ENCODE data around the gene DGKI.

DNA sequence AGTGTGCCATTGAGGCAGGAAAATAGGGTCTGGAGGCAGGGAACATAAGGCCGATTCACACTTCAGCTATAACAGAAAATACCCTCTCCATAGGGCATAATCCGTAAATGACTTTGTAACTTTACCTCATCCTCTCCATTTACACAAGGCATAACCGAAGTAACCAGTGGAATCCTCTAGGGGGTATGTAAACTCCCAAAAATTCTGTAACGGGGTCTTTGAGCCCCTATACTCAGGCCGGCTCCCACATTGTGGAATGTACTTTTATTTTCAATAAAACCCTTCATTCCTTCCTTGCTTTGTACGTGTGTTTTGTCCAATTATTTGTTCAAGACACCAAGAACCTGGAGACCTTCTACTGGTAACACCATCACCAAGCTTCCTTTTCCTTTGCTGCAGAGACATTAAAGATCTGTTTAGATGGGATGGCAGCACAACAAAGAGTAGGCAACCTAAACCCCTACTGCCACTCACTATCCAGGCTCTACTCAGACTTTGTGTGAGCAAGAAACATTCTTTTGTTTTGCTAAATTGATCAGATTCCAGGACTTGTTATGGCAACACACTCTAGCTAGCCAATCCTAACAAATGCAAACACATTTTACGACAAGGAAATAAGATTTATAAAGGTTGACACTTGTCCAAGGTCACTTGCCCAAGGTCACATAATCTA is 99.3 kb downstream of the DGKI start:
- TF ChIP-seq, protein P1, sequence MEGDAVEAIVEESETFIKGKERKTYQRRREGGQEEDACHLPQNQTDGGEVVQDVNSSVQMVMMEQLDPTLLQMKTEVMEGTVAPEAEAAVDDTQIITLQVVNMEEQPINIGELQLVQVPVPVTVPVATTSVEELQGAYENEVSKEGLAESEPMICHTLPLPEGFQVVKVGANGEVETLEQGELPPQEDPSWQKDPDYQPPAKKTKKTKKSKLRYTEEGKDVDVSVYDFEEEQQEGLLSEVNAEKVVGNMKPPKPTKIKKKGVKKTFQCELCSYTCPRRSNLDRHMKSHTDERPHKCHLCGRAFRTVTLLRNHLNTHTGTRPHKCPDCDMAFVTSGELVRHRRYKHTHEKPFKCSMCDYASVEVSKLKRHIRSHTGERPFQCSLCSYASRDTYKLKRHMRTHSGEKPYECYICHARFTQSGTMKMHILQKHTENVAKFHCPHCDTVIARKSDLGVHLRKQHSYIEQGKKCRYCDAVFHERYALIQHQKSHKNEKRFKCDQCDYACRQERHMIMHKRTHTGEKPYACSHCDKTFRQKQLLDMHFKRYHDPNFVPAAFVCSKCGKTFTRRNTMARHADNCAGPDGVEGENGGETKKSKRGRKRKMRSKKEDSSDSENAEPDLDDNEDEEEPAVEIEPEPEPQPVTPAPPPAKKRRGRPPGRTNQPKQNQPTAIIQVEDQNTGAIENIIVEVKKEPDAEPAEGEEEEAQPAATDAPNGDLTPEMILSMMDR (IDR thresholded peaks at IDR 0.05), result peak; percentile 32
- no peak for TF ChIP-seq EZH2 (IDR thresholded peaks at IDR 0.05)

Data from neural progenitor cell (in vitro differentiated cells).